WERI-Rb-1 (cell line): ENCODE data around the gene CYBRD1.
"Not testable (repeated sequence)": the region's sequence is repeated elsewhere in the genome, so short reads cannot be mapped to it uniquely, and the experiment has no call there.

Experiments used
- DNase-seq: peaks from one replicate; pipeline ENCODE4 v3.0.0-alpha.2; 2020
- H3K27ac ChIP-seq: fragments of 250-450 bp; sonication (Bioruptor Pico); 2 replicates; pipeline ENCODE4 v1.5.1; 2020; ENCODE audit warnings: mild to moderate bottlenecking, moderate library complexity
- H3K27me3 ChIP-seq: fragments of 250-450 bp; sonication (Bioruptor Pico); 2 replicates; pipeline ENCODE4 v1.5.1; 2021; ENCODE audit warnings: mild to moderate bottlenecking, low read depth, moderate library complexity; ENCODE audit not compliant: insufficient read depth, severe bottlenecking
- H3K36me3 ChIP-seq: fragments of 250-450 bp; sonication (Bioruptor Pico); 2 replicates; pipeline ENCODE4 v1.5.1; 2020; ENCODE audit warnings: mild to moderate bottlenecking, moderate library complexity
- H3K4me3 ChIP-seq: 2 replicates; pipeline ENCODE4 v1.5.1; 2011; ENCODE audit warnings: low read depth, mild to moderate bottlenecking, control low read depth, low read length
- H3K9me3 ChIP-seq: fragments of 250-450 bp; sonication (Bioruptor Pico); 2 replicates; pipeline ENCODE4 v1.5.1; 2021; ENCODE audit warnings: mild to moderate bottlenecking, moderate library complexity; ENCODE audit not compliant: severe bottlenecking
- CTCF ChIP-seq: IDR thresholded peaks from 2 replicates; pipeline ENCODE4 v1.5.1; 2011; ENCODE audit warnings: low read depth, mild to moderate bottlenecking, control low read depth, inconsistent platforms, low read length

The CYBRD1 gene

GRCh38 chr2:171533331-171533730 lies 11.1 kb downstream of the CYBRD1 start:
- no peaks in the 10 kb centered on the region for H3K27me3 ChIP-seq
- no peak for TF ChIP-seq CTCF
- no peak overlapping the region for H3K27ac ChIP-seq
- no peaks in the 10 kb centered on the region for H3K9me3 ChIP-seq
- H3K4me3 ChIP-seq = no peak overlapping the region
- H3K36me3 ChIP-seq = no peaks in the 10 kb centered on the region
- DNase-seq = no peak

GRCh38 chr2:171535528-171535927 lies 13.3 kb downstream of the CYBRD1 start:
- not testable (repeated sequence) for DNase-seq, H3K27me3 ChIP-seq, H3K36me3 ChIP-seq, H3K9me3 ChIP-seq, H3K4me3 ChIP-seq, H3K27ac ChIP-seq

GRCh38 chr2:171540437-171540836 lies 18.2 kb downstream of the CYBRD1 start:
- no peaks in the 10 kb centered on the region for H3K27me3 ChIP-seq
- no peak for TF ChIP-seq CTCF
- H3K9me3 ChIP-seq = no peaks in the 10 kb centered on the region
- no peaks in the 10 kb centered on the region for H3K36me3 ChIP-seq
- H3K27ac ChIP-seq = no peak overlapping the region
- no peak for DNase-seq
- H3K4me3 ChIP-seq = no peak overlapping the region

GRCh38 chr2:171541202-171541887 lies 19.1 kb downstream of the CYBRD1 start:
- Histone ChIP-seq H3K27me3 (no peaks in the 10 kb centered on the region), H3K9me3 (no peaks in the 10 kb centered on the region), H3K36me3 (no peaks in the 10 kb centered on the region), H3K27ac (no peak overlapping the region), H3K4me3 (no peak overlapping the region)
- TF ChIP-seq CTCF = peak; percentile 46
- no peak for DNase-seq

- no peak overlapping the region for H3K4me3 ChIP-seq
- no peak for DNase-seq
- H3K27me3 ChIP-seq = no peaks in the 10 kb centered on the region
- H3K27ac ChIP-seq = no peak overlapping the region
- no peaks in the 10 kb centered on the region for H3K9me3 ChIP-seq
- TF ChIP-seq CTCF = no peak
- H3K36me3 ChIP-seq = no peaks in the 10 kb centered on the region
Measured at GRCh38 chr2:171545086-171545485, 22.8 kb downstream of the CYBRD1 start.

GRCh38 chr2:171547256-171547655 lies 25.0 kb downstream of the CYBRD1 start:
- no peak for TF ChIP-seq CTCF
- no peaks in the 10 kb centered on the region for H3K36me3 ChIP-seq
- no peak for DNase-seq
- no peak overlapping the region for H3K27ac ChIP-seq
- H3K4me3 ChIP-seq = no peak overlapping the region
- no peaks in the 10 kb centered on the region for H3K9me3 ChIP-seq
- H3K27me3 ChIP-seq = no peaks in the 10 kb centered on the region
